PC-3 (cell line): ENCODE measurements around the gene C1orf115. TPM values are rescaled to one million over a fixed set of nuclear protein-coding genes. Genes with fewer than 3 reads are reported as not detected.
A peak's percentile ranks its signal among the peaks of the same experiment; 100 is the strongest.
"Not testable (repeated sequence)": the region's sequence is repeated elsewhere in the genome, so short reads cannot be mapped to it uniquely, and the experiment has no call there.

Experiments used
- ATAC-seq: fragments of 200-7000 bp; cut with Tn5 transposase; 2 replicates; pipeline ENCODE4 v1.9.1; 2020; ENCODE audit warnings: mild to moderate bottlenecking, moderate library complexity
- BruUV-seq: library from RNA; stranded (reverse); fragments of 400-500 nt; replicated peaks from 2 replicates; lab custom pipeline; 2021; lab: Mats Ljungman, UMichigan
- CTCF ChIA-PET: fragments of 300-600 bp; sonication (Branson Sonifier 250); formaldehyde crosslinking; loops from one replicate; lab custom pipeline; 2022; ENCODE audit warnings: antibody characterized with exemption; lab: Charles Lee
- POLR2A ChIA-PET: fragments of 300-600 bp; sonication (Branson Sonifier 250); formaldehyde crosslinking; loops from one replicate; lab custom pipeline; 2022; ENCODE audit warnings: antibody characterized with exemption; ENCODE audit not compliant: unreplicated experiment; lab: Charles Lee
- DNase-seq: peaks from one replicate; pipeline ENCODE4 v3.0.0-alpha.2; 2015
- H2AFZ ChIP-seq: fragments of 300-600 bp; sonication (generic); 2 replicates; pipeline ENCODE4 v1.6.0; 2016; ENCODE audit warnings: antibody characterized with exemption, low read length
- H3F3A ChIP-seq: fragments of 300-600 bp; sonication (generic); one replicate; pipeline ENCODE4 v1.6.0; 2017; ENCODE audit warnings: antibody characterized with exemption, low read length, control low read depth, mild to moderate bottlenecking; ENCODE audit not compliant: unreplicated experiment
- H3K27ac ChIP-seq: fragments of 300-600 bp; sonication (generic); 2 replicates; pipeline ENCODE4 v1.5.1; 2016; ENCODE audit warnings: mild to moderate bottlenecking, low read length
- H3K27me3 ChIP-seq: fragments of 300-600 bp; sonication (generic); 2 replicates; pipeline ENCODE4 v1.6.1; 2016; ENCODE audit warnings: low read length, mixed read lengths
- H3K36me3 ChIP-seq: fragments of 300-600 bp; sonication (generic); 2 replicates; pipeline ENCODE4 v1.6.1; 2016; ENCODE audit warnings: low read depth, mixed run types, low read length, mixed read lengths
- H3K4me1 ChIP-seq: fragments of 300-600 bp; sonication (generic); 2 replicates; pipeline ENCODE4 v1.5.1; 2016; ENCODE audit warnings: low read length; ENCODE audit not compliant: insufficient read depth
- H3K4me2 ChIP-seq: fragments of 300-600 bp; sonication (generic); 2 replicates; pipeline ENCODE4 v1.6.0; 2016; ENCODE audit warnings: low read length
- H3K4me3 ChIP-seq: fragments of 300-600 bp; sonication (generic); 2 replicates; pipeline ENCODE4 v1.5.1; 2016; ENCODE audit warnings: mild to moderate bottlenecking, low read length, mixed read lengths
- H3K79me2 ChIP-seq: fragments of 300-600 bp; sonication (generic); 2 replicates; pipeline ENCODE4 v1.6.1; 2017; ENCODE audit warnings: low read length, mixed read lengths
- H3K9ac ChIP-seq: fragments of 300-600 bp; sonication (generic); 2 replicates; pipeline ENCODE4 v1.6.0; 2016; ENCODE audit warnings: mild to moderate bottlenecking, low read length
- H3K9me2 ChIP-seq: fragments of 300-600 bp; sonication (generic); replicated peaks from 2 replicates; pipeline ENCODE4 v1.6.1; 2016; ENCODE audit warnings: mixed run types, low read length, mixed read lengths
- H3K9me3 ChIP-seq: fragments of 300-600 bp; sonication (generic); 2 replicates; pipeline ENCODE4 v1.6.1; 2016; ENCODE audit warnings: low read length, mixed read lengths
- H4K20me1 ChIP-seq: fragments of 300-600 bp; sonication (generic); 2 replicates; pipeline ENCODE4 v1.6.1; 2016; ENCODE audit warnings: low read length, mixed read lengths
- EZH2 ChIP-seq: fragments of 300-600 bp; sonication (generic); IDR thresholded peaks from one replicate; pipeline ENCODE4 v1.6.1; 2017; ENCODE audit warnings: antibody characterized with exemption, mild to moderate bottlenecking, low read length; ENCODE audit not compliant: unreplicated experiment
- EZH2phosphoT487 ChIP-seq: fragments of 300-600 bp; sonication (generic); IDR thresholded peaks from 2 replicates; pipeline ENCODE4 v1.6.1; 2018; ENCODE audit warnings: mild to moderate bottlenecking, antibody characterized with exemption, low read length, borderline replicate concordance
- intact Hi-C: fragments of 100-400 bp; cut with micrococcal nuclease; formaldehyde crosslinking; loops from 2 replicates; pipeline ENCODE4 v1.9.0; 2023
- total RNA-seq: library from RNA; depleted of rRNA; stranded (reverse); fragments of >200 nt; gene quantifications from 2 replicates; pipeline ENCODE4 v1.2.3, GENCODE V29; 2014
- TF ChIP-seq, protein P1 (sequence below): fragments of 300-600 bp; sonication (generic); conservative IDR thresholded peaks from 2 replicates; pipeline ENCODE4 v1.5.1; 2017; ENCODE audit warnings: antibody characterized with exemption, low read depth, mild to moderate bottlenecking, low read length

Gene C1orf115
- total RNA-seq, 1 experiment from 2014 or later: 5.9 TPM

DNA sequence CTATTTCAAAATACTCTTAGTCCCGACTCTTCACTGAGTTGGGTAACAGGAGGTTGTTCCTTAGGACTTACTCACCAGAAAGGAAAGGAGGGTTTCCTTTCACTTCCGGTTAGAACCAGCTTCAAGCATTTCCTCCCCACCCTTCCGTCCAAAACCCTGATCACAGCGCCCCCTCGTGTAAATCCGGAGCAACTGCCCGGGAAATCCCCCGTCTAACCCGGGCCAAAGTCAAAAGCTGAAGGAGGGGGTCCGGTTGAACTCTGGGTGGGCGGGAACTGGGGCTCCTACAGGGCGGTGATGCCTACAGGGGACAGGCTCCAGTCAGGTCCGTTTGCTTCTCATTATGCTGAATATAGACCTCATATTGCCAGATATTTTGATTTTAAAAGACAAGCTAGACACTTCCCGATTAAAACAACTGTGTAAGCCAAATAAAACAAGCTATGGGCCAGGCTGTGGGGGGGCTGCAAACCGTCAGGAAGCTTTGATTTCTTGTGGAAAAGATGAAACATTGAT lies 43.0 kb downstream of the C1orf115 start:
- CTCF ChIA-PET: interaction anchor here (0.5 to 2.8 kb wide), 18 partner anchors 15 to 1713 kb away, joined by 3 to 26 read pairs (median 6); partner anchors contain the start of genes MTARC1 and MTARC2
- POLR2A ChIA-PET: interaction anchor here (0.5 to 2.2 kb wide), 5 partner anchors 15 to 51 kb away, joined by 3 to 17 read pairs (median 4); partner anchors contain the start of gene MTARC2
- DNase-seq (peak; percentile 94), ATAC-seq (peak; percentile 52)
- no peaks in the 10 kb centered on the region for H3F3A ChIP-seq
- no peaks in the 10 kb centered on the region for H3K27me3 ChIP-seq
- intact Hi-C loops: loop anchor here (1.0 to 5.0 kb wide), 5 partner anchors 43 to 546 kb away; partner anchors contain the start of genes C1orf115 and MTARC1
- no peaks in the 10 kb centered on the region for H4K20me1 ChIP-seq
- H3K4me1 ChIP-seq: peaks cover 25% of the 10 kb centered on the region
- BruUV-seq: no TSS peak
- H3K79me2 ChIP-seq: no peaks in the 10 kb centered on the region
- H3K9ac ChIP-seq: peak overlapping the region; percentile 36
- peak overlapping the region; percentile 56 for H3K4me3 ChIP-seq
- TF ChIP-seq, protein P1, sequence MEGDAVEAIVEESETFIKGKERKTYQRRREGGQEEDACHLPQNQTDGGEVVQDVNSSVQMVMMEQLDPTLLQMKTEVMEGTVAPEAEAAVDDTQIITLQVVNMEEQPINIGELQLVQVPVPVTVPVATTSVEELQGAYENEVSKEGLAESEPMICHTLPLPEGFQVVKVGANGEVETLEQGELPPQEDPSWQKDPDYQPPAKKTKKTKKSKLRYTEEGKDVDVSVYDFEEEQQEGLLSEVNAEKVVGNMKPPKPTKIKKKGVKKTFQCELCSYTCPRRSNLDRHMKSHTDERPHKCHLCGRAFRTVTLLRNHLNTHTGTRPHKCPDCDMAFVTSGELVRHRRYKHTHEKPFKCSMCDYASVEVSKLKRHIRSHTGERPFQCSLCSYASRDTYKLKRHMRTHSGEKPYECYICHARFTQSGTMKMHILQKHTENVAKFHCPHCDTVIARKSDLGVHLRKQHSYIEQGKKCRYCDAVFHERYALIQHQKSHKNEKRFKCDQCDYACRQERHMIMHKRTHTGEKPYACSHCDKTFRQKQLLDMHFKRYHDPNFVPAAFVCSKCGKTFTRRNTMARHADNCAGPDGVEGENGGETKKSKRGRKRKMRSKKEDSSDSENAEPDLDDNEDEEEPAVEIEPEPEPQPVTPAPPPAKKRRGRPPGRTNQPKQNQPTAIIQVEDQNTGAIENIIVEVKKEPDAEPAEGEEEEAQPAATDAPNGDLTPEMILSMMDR: peak; percentile 94
- no peak for TF ChIP-seq EZH2
- peak overlapping the region; percentile 84 for H3K4me2 ChIP-seq
- 0 out of 2 replicates have a peak overlapping the region, but pooled peaks have one; percentile 43 for H3K27ac ChIP-seq
- H3K9me2 ChIP-seq: no peaks in the 10 kb centered on the region
- H2AFZ ChIP-seq: peak overlapping the region; percentile 85
- H3K36me3 ChIP-seq: no peaks in the 10 kb centered on the region
- H3K9me3 ChIP-seq: no peaks in the 10 kb centered on the region

DNA sequence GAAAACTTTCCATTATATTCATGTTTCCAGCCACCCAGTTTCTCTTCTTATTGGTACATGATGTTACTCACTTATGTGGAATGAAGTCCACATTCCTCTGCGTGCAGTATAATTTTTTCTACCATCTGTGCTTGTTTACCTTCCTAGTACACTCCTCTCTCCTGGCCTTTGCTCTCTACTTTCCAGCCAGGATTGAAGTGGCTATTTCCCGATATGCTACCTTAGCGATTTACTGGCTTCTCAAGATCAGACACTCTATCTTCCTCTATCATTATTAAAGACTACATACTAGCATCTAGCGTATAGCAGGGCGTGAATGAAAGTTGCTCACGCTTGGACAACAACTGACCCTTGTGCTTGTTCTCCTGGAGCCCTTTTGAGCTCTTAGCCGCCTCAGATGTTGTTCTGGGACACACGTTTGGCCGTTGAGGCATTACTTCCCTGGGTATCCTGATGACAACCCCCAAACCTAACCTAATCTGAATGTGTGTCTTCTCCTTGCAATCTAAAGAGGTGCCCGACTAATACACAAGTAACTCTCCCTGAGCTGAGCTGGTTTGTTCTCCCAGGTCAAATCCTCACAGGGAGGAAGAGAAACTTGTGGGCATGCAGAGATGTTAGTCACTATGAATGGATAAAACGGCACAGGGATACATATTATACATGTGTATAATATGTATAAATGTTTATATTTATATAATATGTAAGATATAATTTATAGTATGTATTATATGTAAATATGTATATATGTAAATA lies 44.6 kb downstream of the C1orf115 start:
- POLR2A ChIA-PET: interaction anchor here (0.6 to 2.2 kb wide), 2 partner anchors 13 to 93 kb away, joined by 3 to 17 read pairs; partner anchors contain the start of gene MTARC2
- intact Hi-C loops: loop anchor here (1.0 to 5.0 kb wide), 5 partner anchors 14 to 547 kb away; partner anchors contain the start of gene MTARC2
- peak overlapping the region; percentile 56 for H3K4me3 ChIP-seq
- no peaks in the 10 kb centered on the region for H3F3A ChIP-seq
- no peaks in the 10 kb centered on the region for H4K20me1 ChIP-seq
- CTCF ChIA-PET: interaction anchor here (0.9 to 2.8 kb wide), 7 partner anchors 13 to 545 kb away, joined by 3 to 26 read pairs (median 4); partner anchors contain the start of genes MTARC1 and MTARC2
- TF ChIP-seq EZH2phosphoT487 (no peak), EZH2 (no peak)
- TF ChIP-seq, protein P1: no peak
- DNase-seq: peak; percentile 93
- peak overlapping the region; percentile 84 for H3K4me2 ChIP-seq
- no peak overlapping the region for H3K9ac ChIP-seq
- no peaks in the 10 kb centered on the region for H3K9me2 ChIP-seq
- H3K79me2 ChIP-seq: no peaks in the 10 kb centered on the region
- H3K36me3 ChIP-seq: no peaks in the 10 kb centered on the region
- H3K27ac ChIP-seq: peak overlapping the region; percentile 43
- H3K9me3 ChIP-seq: no peaks in the 10 kb centered on the region
- H3K4me1 ChIP-seq: peaks cover 25% of the 10 kb centered on the region
- TSS peak; percentile 75 for BruUV-seq
- H2AFZ ChIP-seq: peak overlapping the region; percentile 85
- peak; percentile 94 for ATAC-seq
- H3K27me3 ChIP-seq: no peaks in the 10 kb centered on the region

DNA sequence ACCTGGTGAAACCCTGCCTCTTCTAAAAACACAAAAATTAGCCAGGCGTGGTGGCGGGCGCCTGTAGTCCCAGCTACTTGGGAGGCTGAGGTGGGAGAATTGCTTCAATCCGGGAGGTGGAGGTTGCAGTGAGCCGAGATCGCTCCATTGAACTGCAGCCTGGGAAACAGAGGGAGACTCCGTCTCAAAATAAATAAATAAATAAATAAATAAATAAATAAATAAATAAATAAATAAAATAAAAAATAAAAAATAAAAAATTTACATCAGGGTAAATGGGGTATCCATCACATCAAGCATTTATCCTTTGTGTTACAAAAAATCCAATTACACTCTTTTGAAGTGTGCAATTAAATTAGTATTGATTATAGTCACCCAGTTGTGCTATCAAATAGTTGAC lies 46.1 kb downstream of the C1orf115 start:
- H3F3A ChIP-seq, H3K9me2 ChIP-seq, POLR2A ChIA-PET, H3K79me2 ChIP-seq, CTCF ChIA-PET, DNase-seq, H2AFZ ChIP-seq, H3K9ac ChIP-seq, ATAC-seq, H3K4me3 ChIP-seq, BruUV-seq, H4K20me1 ChIP-seq, intact Hi-C loops, H3K9me3 ChIP-seq, H3K27ac ChIP-seq, H3K4me2 ChIP-seq, H3K36me3 ChIP-seq, H3K27me3 ChIP-seq: not testable (repeated sequence)
- peaks cover 25% of the 10 kb centered on the region for H3K4me1 ChIP-seq
